ENCODE results near the gene HNRNPA1L2. TPM values are rescaled to one million over a fixed set of nuclear protein-coding genes. Genes with fewer than 3 reads are reported as not detected.
A peak's percentile ranks its signal among the peaks of the same experiment; 100 is the strongest.
"Not testable (repeated sequence)": the region's sequence is repeated elsewhere in the genome, so short reads cannot be mapped to it uniquely, and the experiment has no call there.

The HNRNPA1L2 gene
- total RNA-seq (10 to 100 TPM in 1 of 2 experiments, 1 to 10 TPM in 1; 9.3 to 11.1 TPM), polyA plus RNA-seq (10.1 TPM)

DNA sequence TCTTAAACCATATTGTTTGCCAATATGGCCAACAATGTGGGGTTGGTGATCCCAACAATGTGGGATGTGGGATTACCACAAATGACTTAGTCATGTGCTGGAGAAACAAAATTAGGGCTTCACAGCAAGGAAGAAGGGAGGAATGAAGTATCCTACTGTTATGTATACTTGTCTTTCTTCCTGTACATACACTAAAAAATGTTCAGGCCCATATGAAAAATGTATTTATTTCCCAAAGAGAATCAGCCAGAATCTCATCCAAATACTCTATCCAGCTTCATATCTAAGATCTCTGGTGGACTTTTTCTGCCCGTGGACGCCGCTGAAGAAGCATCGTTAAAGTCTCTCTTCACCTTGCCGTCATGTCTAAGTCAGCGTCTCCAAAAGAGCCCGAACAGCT is at the start of gene HNRNPA1L2:
TSS of gene HNRNPA1L2 (plus strand) at position 301 of the 400 bp plus-strand sequence. CDS start at position 363, 62 bp downstream.
- Mint-ChIP-seq H3K27me3 (no peaks in the 10 kb centered on the region), H3K27ac (peak within 1 kb of the TSS in 2 of 8 donors; percentile 12 to 96), H3K4me1 (no peaks in the 10 kb centered on the region), H3K9me3 (no peaks in the 10 kb centered on the region), H3K4me3 (no peak within 1 kb of the TSS), H3K36me3 (peaks cover 9 to 61% (median 24%) of the 10 kb centered on the region in 3 donors)
- no peak for DNase-seq
- ChIA-PET POLR2A (no interaction called here), CTCF (no interaction called here)
- no peak within 1 kb of the TSS for H3K27ac ChIP-seq (ENCODE audit: low read depth, low read length)
- peaks cover 10% of the 10 kb centered on the region for H3K36me3 ChIP-seq (ENCODE audit: insufficient read depth, low read length)
- H3K27me3 ChIP-seq (ENCODE audit: insufficient read depth, low read length, poor library complexity, severe bottlenecking) = no peaks in the 10 kb centered on the region
- H3K9me3 ChIP-seq (ENCODE audit: low read length) = no peaks in the 10 kb centered on the region
- H3K4me1 ChIP-seq (ENCODE audit: insufficient read depth, low read length) = no peaks in the 10 kb centered on the region
- no peak within 1 kb of the TSS for H3K4me3 ChIP-seq (ENCODE audit: low read length)

DNA sequence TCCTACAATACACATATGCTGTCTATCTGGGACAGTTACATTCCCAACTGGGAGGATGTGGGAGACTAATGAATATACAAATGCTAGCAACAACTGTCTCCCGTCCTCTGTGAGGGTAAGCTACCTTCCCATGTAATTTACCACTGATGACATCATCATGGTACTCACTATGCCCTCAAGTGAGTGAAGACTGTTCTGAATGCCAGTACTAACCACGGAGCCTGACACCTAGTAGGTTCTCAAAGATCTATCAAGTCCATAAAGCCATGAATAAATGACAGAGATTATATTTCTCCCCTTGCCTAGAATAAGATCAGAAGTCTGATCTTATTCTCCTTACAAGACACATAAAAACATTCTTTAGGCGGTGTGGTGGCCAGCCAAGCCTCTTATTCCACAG is 49.1 kb upstream of the HNRNPA1L2 start:
- peaks cover 14 to 74% of the 10 kb centered on the region in 2 donors for H3K27me3 Mint-ChIP-seq
- CTCF ChIA-PET; POLR2A ChIA-PET; H3K4me1 ChIP-seq (ENCODE audit: insufficient read depth, low read length); H3K4me1 Mint-ChIP-seq; H3K4me3 ChIP-seq (ENCODE audit: low read length); H3K9me3 Mint-ChIP-seq; DNase-seq; H3K9me3 ChIP-seq (ENCODE audit: low read length); H3K36me3 Mint-ChIP-seq; H3K36me3 ChIP-seq (ENCODE audit: insufficient read depth, low read length); H3K27ac Mint-ChIP-seq; H3K27ac ChIP-seq (ENCODE audit: low read depth, low read length); H3K27me3 ChIP-seq (ENCODE audit: insufficient read depth, low read length, poor library complexity, severe bottlenecking); H3K4me3 Mint-ChIP-seq: not testable (repeated sequence)

DNA sequence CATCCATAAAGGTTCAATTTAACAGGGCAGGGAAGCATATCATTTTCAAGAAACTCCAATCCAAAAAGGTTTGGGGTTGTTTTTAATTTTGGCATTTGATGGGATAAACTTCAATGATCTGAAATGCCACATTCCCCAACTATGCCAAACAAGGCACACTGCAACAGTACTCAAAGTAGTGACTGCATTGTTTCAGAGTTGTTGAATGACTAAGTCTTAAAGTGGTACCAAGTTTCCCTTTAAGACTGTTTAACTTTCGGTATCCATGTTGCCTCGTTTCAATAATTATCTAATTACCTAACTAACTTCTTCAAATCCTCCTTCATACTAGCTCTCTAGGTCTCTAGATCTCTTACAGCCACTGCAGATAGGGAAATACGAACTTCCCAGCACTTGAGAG is 48.4 kb upstream of the HNRNPA1L2 start:
- CTCF ChIA-PET, H3K4me1 Mint-ChIP-seq: not testable (repeated sequence)

DNA sequence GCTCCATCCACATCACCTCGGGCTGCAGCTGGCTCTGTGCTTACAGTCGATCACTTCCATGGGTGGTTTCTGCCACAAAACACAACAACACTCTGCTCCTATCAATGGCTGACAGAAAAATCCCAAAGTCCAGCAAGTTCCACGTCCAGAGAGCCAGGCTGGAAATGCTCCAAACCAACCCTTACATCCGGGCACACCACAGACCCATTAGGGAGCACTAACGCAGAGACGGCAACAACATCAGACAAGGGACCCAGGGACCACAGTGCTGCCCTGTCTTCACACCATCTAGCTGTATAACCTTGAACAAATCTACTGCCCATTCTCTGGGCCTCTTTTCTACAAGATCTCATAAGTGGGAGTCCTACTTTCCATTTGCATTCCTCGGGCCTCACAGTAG is 47.9 kb upstream of the HNRNPA1L2 start:
- CTCF ChIA-PET = not testable (repeated sequence)

More for the DNA sequence above, 48.4 kb upstream of the HNRNPA1L2 start:
- H3K27ac Mint-ChIP-seq; H3K4me3 Mint-ChIP-seq; H3K36me3 ChIP-seq (ENCODE audit: insufficient read depth, low read length); DNase-seq; H3K4me3 ChIP-seq (ENCODE audit: low read length); POLR2A ChIA-PET; H3K27me3 ChIP-seq (ENCODE audit: insufficient read depth, low read length, poor library complexity, severe bottlenecking); H3K36me3 Mint-ChIP-seq; H3K9me3 ChIP-seq (ENCODE audit: low read length); H3K9me3 Mint-ChIP-seq; H3K27ac ChIP-seq (ENCODE audit: low read depth, low read length); H3K4me1 ChIP-seq (ENCODE audit: insufficient read depth, low read length): not testable (repeated sequence)
- H3K27me3 Mint-ChIP-seq = peaks cover 19 to 75% of the 10 kb centered on the region in 2 donors

DNA sequence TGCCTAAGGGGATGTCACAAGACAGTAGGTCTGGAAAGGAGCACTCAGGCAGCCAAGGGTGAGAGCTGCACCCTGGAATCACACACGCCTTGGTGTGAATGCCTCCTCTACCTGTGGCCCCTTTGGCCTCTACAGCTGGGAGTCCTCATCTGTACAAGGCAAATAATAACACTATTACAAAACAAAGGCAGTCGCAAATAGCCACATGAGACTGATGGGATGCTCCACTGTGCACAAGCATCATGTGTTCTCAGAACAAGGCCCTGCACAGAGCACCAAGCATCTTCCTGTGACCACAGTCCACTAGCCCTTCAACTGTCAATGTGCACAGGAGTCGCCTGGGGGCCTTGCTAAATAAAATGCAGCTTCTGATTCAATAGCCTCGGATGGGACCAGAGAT is 44.6 kb upstream of the HNRNPA1L2 start:
- POLR2A ChIA-PET = no interaction called here
- peaks cover 0 to 4% (median 0%) of the 10 kb centered on the region in 3 donors for H3K36me3 Mint-ChIP-seq

More for the DNA sequence above, 47.9 kb upstream of the HNRNPA1L2 start:
- H3K27ac Mint-ChIP-seq; H3K4me1 ChIP-seq (ENCODE audit: insufficient read depth, low read length); H3K27ac ChIP-seq (ENCODE audit: low read depth, low read length); H3K9me3 ChIP-seq (ENCODE audit: low read length); H3K36me3 ChIP-seq (ENCODE audit: insufficient read depth, low read length); H3K36me3 Mint-ChIP-seq; POLR2A ChIA-PET; DNase-seq; H3K4me3 ChIP-seq (ENCODE audit: low read length); H3K4me3 Mint-ChIP-seq; H3K4me1 Mint-ChIP-seq; H3K9me3 Mint-ChIP-seq: not testable (repeated sequence)
- peaks cover 12% of the 10 kb centered on the region for H3K27me3 ChIP-seq (ENCODE audit: insufficient read depth, low read length, poor library complexity, severe bottlenecking)
- H3K27me3 Mint-ChIP-seq = peaks cover 17 to 77% of the 10 kb centered on the region in 2 donors

DNA sequence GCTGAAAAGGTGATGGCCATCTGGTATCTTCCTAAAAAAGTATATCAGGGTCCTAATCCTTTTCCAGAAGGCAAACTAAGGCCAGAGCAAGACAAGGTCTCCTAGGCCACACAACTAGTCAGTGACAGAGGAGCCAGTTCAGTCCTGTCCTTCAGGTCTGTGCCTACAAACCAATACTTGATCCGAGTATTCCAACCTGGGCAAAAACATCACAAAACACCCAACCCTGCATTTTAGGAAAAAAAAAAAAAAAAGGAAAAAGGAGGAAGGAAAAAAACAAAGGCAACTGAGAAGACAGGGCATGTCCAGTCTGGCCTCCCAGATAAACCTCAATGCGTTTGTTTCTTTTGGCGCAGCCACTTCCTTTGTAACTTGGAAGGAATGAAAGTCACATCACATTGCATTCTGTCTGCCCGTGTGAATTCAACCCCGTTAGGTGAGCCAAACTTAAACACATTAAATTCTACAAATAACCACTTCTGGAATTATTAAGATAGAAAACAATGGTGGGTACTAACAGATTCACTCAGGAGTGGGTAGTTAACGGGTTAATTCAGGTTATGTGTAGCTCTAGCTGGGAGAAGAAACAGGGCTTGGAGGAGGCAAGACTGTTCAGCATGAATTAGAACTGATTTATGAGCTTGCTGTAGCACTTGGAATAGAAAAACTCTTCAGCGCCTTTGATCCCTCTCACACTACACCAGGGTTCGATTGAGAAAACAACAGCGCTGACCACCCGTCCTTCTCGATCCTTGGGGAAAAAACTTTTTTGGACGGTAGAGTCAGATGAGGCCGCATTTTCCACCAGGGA is 43.0 kb upstream of the HNRNPA1L2 start:
- Mint-ChIP-seq H3K27ac (peak overlapping the region in 2 of 8 donors; percentile 29 to 47), H3K27me3 (peaks cover 13 to 60% of the 10 kb centered on the region in 2 donors), H3K4me1 (peaks cover 6 to 14% (median 14%) of the 10 kb centered on the region in 3 donors), H3K36me3 (no peaks in the 10 kb centered on the region), H3K4me3 (peak overlapping the region in 5 of 7 donors; percentile 57 to 78 (median 65)), H3K9me3 (no peaks in the 10 kb centered on the region)
- no peaks in the 10 kb centered on the region for H3K9me3 ChIP-seq (ENCODE audit: low read length)
- H3K27me3 ChIP-seq (ENCODE audit: insufficient read depth, low read length, poor library complexity, severe bottlenecking) = peaks cover 15% of the 10 kb centered on the region
- no peak overlapping the region for H3K27ac ChIP-seq (ENCODE audit: low read depth, low read length)
- POLR2A ChIA-PET = no interaction called here
- no peak for DNase-seq
- H3K36me3 ChIP-seq (ENCODE audit: insufficient read depth, low read length) = no peaks in the 10 kb centered on the region
- H3K4me3 ChIP-seq (ENCODE audit: low read length) = peak overlapping the region; percentile 39
- CTCF ChIA-PET = no interaction called here
- no peaks in the 10 kb centered on the region for H3K4me1 ChIP-seq (ENCODE audit: insufficient read depth, low read length)

More for the DNA sequence above, 44.6 kb upstream of the HNRNPA1L2 start:
- Mint-ChIP-seq H3K9me3 (no peaks in the 10 kb centered on the region), H3K27ac (no peak overlapping the region), H3K4me1 (peaks cover 6 to 14% (median 14%) of the 10 kb centered on the region in 3 donors), H3K27me3 (peaks cover 13 to 65% of the 10 kb centered on the region in 2 donors), H3K4me3 (peak overlapping the region in 1 of 7 donors; percentile 29)
- Histone ChIP-seq H3K27me3 (ENCODE audit: insufficient read depth, low read length, poor library complexity, severe bottlenecking) (peaks cover 18% of the 10 kb centered on the region), H3K4me3 (ENCODE audit: low read length) (no peak overlapping the region), H3K36me3 (ENCODE audit: insufficient read depth, low read length) (no peaks in the 10 kb centered on the region), H3K9me3 (ENCODE audit: low read length) (no peaks in the 10 kb centered on the region), H3K27ac (ENCODE audit: low read depth, low read length) (no peak overlapping the region), H3K4me1 (ENCODE audit: insufficient read depth, low read length) (no peaks in the 10 kb centered on the region)
- no peak for DNase-seq
- CTCF ChIA-PET = no interaction called here

DNA sequence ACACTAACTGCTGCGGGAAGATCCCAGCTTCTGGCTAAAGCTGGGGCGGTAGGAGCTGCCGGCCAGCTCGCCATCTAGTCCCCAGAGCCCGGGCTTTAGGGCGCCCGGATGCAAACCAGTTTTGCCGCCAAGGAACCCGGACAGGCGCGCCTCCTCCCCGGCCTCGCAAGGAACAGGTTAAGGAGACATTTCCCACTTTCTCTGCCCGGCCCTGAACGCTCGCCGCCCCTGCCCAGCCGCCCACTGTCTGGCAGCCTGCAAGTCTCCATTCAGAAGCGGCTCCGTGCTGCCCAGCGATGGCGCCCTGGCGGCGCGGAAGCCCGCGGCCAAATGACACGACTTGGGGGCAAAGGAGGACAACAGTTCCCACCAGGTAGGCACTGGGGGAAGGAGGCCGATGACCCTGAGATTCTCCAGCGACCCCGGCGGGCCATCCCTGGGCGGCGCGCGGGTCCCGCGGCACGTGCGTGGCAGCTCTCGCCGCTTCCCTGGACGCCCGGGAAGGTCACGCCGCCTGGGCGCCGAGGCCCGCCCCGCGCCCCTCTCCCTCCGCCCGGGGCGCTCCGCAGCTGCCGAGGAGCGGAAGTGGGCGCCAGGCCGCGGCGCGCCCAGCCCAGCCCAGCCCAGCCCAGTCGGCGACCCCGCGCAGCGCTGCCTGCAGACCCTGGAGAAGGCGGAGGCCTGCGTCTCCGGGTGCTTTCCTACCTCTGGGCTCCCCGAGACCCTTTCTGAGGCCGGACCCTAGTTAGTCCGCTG is 42.2 kb upstream of the HNRNPA1L2 start:
- H3K27ac ChIP-seq (ENCODE audit: low read depth, low read length) = no peak overlapping the region
- peak overlapping the region; percentile 39 for H3K4me3 ChIP-seq (ENCODE audit: low read length)
- H3K36me3 ChIP-seq (ENCODE audit: insufficient read depth, low read length) = no peaks in the 10 kb centered on the region
- peaks cover 15% of the 10 kb centered on the region for H3K27me3 ChIP-seq (ENCODE audit: insufficient read depth, low read length, poor library complexity, severe bottlenecking)
- ChIA-PET CTCF (no interaction called here), POLR2A (no interaction called here)
- H3K4me3 Mint-ChIP-seq = peak overlapping the region in 5 of 7 donors; percentile 63 to 78 (median 65)
- H3K27me3 Mint-ChIP-seq = peaks cover 8 to 53% of the 10 kb centered on the region in 2 donors
- DNase-seq = no peak
- no peaks in the 10 kb centered on the region for H3K36me3 Mint-ChIP-seq
- peak overlapping the region in 1 of 8 donors; percentile 47 for H3K27ac Mint-ChIP-seq
- peaks cover 6 to 14% (median 14%) of the 10 kb centered on the region in 3 donors for H3K4me1 Mint-ChIP-seq
- no peaks in the 10 kb centered on the region for H3K9me3 Mint-ChIP-seq
- no peaks in the 10 kb centered on the region for H3K4me1 ChIP-seq (ENCODE audit: insufficient read depth, low read length)
- H3K9me3 ChIP-seq (ENCODE audit: low read length) = no peaks in the 10 kb centered on the region

DNA sequence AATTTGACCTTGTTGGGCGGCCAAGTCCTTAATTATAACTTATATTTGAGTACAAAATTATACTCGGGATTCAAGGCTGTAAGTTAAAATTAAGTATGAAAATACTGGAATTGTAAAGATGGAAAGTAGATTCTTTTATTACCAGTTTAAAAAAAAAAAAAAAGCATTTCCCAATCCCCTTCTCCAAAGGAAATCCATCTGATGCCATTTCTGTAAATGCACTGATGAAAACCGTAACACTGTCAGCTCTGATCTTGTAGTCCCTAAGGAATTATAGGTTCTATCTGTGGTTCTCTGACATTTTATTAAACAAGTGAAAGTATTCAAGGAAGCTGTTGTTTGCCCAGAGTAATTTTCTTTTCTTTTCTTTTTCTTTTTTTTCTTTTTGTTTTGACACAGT is 41.6 kb upstream of the HNRNPA1L2 start:
- Mint-ChIP-seq H3K4me1 (peaks cover 6 to 14% (median 14%) of the 10 kb centered on the region in 3 donors), H3K27ac (no peak overlapping the region), H3K36me3 (no peaks in the 10 kb centered on the region), H3K4me3 (peak overlapping the region in 6 of 7 donors; percentile 30 to 64 (median 44)), H3K9me3 (no peaks in the 10 kb centered on the region), H3K27me3 (peaks cover 8 to 47% of the 10 kb centered on the region in 2 donors)
- ChIA-PET POLR2A (no interaction called here), CTCF (no interaction called here)
- no peaks in the 10 kb centered on the region for H3K4me1 ChIP-seq (ENCODE audit: insufficient read depth, low read length)
- H3K9me3 ChIP-seq (ENCODE audit: low read length) = no peaks in the 10 kb centered on the region
- H3K36me3 ChIP-seq (ENCODE audit: insufficient read depth, low read length) = no peaks in the 10 kb centered on the region
- no peak for DNase-seq
- H3K27me3 ChIP-seq (ENCODE audit: insufficient read depth, low read length, poor library complexity, severe bottlenecking) = peaks cover 15% of the 10 kb centered on the region
- H3K4me3 ChIP-seq (ENCODE audit: low read length) = no peak overlapping the region
- H3K27ac ChIP-seq (ENCODE audit: low read depth, low read length) = no peak overlapping the region

All from CD8-positive, alpha-beta memory T cell (primary cell).